Endothelial cell (in vitro differentiated cells): ENCODE measurements around the gene OR11A1. TPM values are rescaled to one million over a fixed set of nuclear protein-coding genes. Genes with fewer than 3 reads are reported as not detected.

ENCODE experiments used
- DNase-seq: peaks from one replicate; pipeline ENCODE4 v3.0.0; 2021; ENCODE audit warnings: low spot score
- H3K27ac Mint-ChIP-seq: one replicate; pipeline ENCODE4 v1.8.0; 2021; ENCODE audit warnings: mixed read lengths, inconsistent platforms; ENCODE audit not compliant: unreplicated experiment
- H3K27me3 Mint-ChIP-seq: one replicate; pipeline ENCODE4 v1.8.0; 2021; ENCODE audit warnings: mild to moderate bottlenecking, moderate library complexity, mixed read lengths, inconsistent platforms; ENCODE audit not compliant: unreplicated experiment
- H3K36me3 Mint-ChIP-seq: one replicate; pipeline ENCODE4 v1.8.0; 2021; ENCODE audit warnings: mild to moderate bottlenecking, low read depth, mixed read lengths, inconsistent platforms; ENCODE audit not compliant: unreplicated experiment
- H3K4me1 Mint-ChIP-seq: one replicate; pipeline ENCODE4 v1.8.0; 2021; ENCODE audit warnings: mild to moderate bottlenecking, mixed read lengths, inconsistent platforms; ENCODE audit not compliant: unreplicated experiment
- H3K4me3 Mint-ChIP-seq: one replicate; pipeline ENCODE4 v1.8.0; 2021; ENCODE audit warnings: mild to moderate bottlenecking, mixed read lengths, inconsistent platforms; ENCODE audit not compliant: unreplicated experiment
- H3K9me3 Mint-ChIP-seq: one replicate; pipeline ENCODE4 v1.8.0; 2021; ENCODE audit warnings: mixed read lengths, inconsistent platforms; ENCODE audit not compliant: unreplicated experiment
- CTCF ChIP-seq: fragments of 200-600 bp; sonication (generic); IDR thresholded peaks from one replicate; pipeline ENCODE4 v1.5.0; 2021; ENCODE audit warnings: antibody characterized with exemption; ENCODE audit not compliant: unreplicated experiment
- long read RNA-seq: library from polyadenylated mRNA; unstranded; transcript quantifications from one replicate; pipeline ENCODE4 v2.0.0, GENCODE V29; 2020; ENCODE audit not compliant: unreplicated experiment
- total RNA-seq: library from RNA; stranded (reverse); fragmentation: NEBNext Ultra II Directional; extraction: Animal tissue kit (Norgen Biotek cat#: 25700); gene quantifications from one replicate; pipeline ENCODE4 v1.2.1, GENCODE V29; 2021; ENCODE audit not compliant: unreplicated experiment

Gene OR11A1
- total RNA-seq: not detected
- long read RNA-seq: 0 reads

GRCh38 chr6:29456971-29457370, at the start of gene OR11A1, which contains the start of gene OR2H1:
TSS of gene OR11A1 (minus strand) at chr6:29457071. CDS start at chr6:29427641, 29,430 bp downstream.
TSS of gene OR2H1 (plus strand) at chr6:29457155. CDS start at chr6:29461770, 4,615 bp downstream.
- peaks cover 4% of the 10 kb centered on the region for H3K27me3 Mint-ChIP-seq

GRCh38 chr6:29506446-29507067, 49.7 kb upstream of the OR11A1 start:
- no peak for TF ChIP-seq CTCF
- Mint-ChIP-seq H3K27ac (no peak overlapping the region), H3K4me3 (no peak overlapping the region), H3K36me3 (no peaks in the 10 kb centered on the region), H3K27me3 (peaks cover 5% of the 10 kb centered on the region), H3K4me1 (peaks cover 6% of the 10 kb centered on the region), H3K9me3 (no peaks in the 10 kb centered on the region)
- no peak for DNase-seq

More at GRCh38 chr6:29456971-29457370, at the start of gene OR11A1, which contains the start of gene OR2H1:
- no peak within 1 kb of the TSS for H3K27ac Mint-ChIP-seq
- TF ChIP-seq CTCF: no peak
- no peak within 1 kb of the TSS for H3K4me3 Mint-ChIP-seq
- DNase-seq: no peak
- H3K9me3 Mint-ChIP-seq: no peaks in the 10 kb centered on the region
- H3K4me1 Mint-ChIP-seq: no peaks in the 10 kb centered on the region
- no peaks in the 10 kb centered on the region for H3K36me3 Mint-ChIP-seq

GRCh38 chr6:29505808-29506207, 48.9 kb upstream of the OR11A1 start:
- peaks cover 5% of the 10 kb centered on the region for H3K27me3 Mint-ChIP-seq

GRCh38 chr6:29504961-29505360, 48.1 kb upstream of the OR11A1 start:
- H3K9me3 Mint-ChIP-seq: no peaks in the 10 kb centered on the region
- peaks cover 5% of the 10 kb centered on the region for H3K27me3 Mint-ChIP-seq
- TF ChIP-seq CTCF: no peak
- peaks cover 4% of the 10 kb centered on the region for H3K4me1 Mint-ChIP-seq
- no peaks in the 10 kb centered on the region for H3K36me3 Mint-ChIP-seq
- H3K4me3 Mint-ChIP-seq: no peak overlapping the region
- H3K27ac Mint-ChIP-seq: no peak overlapping the region
- no peak for DNase-seq

More at GRCh38 chr6:29505808-29506207, 48.9 kb upstream of the OR11A1 start:
- no peak for TF ChIP-seq CTCF
- DNase-seq: no peak
- no peak overlapping the region for H3K27ac Mint-ChIP-seq
- no peak overlapping the region for H3K4me3 Mint-ChIP-seq
- H3K9me3 Mint-ChIP-seq: no peaks in the 10 kb centered on the region
- peaks cover 6% of the 10 kb centered on the region for H3K4me1 Mint-ChIP-seq
- H3K36me3 Mint-ChIP-seq: no peaks in the 10 kb centered on the region

GRCh38 chr6:29502597-29502996, 45.7 kb upstream of the OR11A1 start:
- TF ChIP-seq CTCF: no peak
- H3K27me3 Mint-ChIP-seq: peaks cover 5% of the 10 kb centered on the region
- H3K4me3 Mint-ChIP-seq: no peak overlapping the region
- H3K27ac Mint-ChIP-seq: no peak overlapping the region
- H3K36me3 Mint-ChIP-seq: no peaks in the 10 kb centered on the region
- H3K4me1 Mint-ChIP-seq: peaks cover 4% of the 10 kb centered on the region
- DNase-seq: no peak
- no peaks in the 10 kb centered on the region for H3K9me3 Mint-ChIP-seq
